ENCODE data around the gene EMP1. TPM values are rescaled to one million over a fixed set of nuclear protein-coding genes. Genes with fewer than 3 reads are reported as not detected.
A peak's percentile ranks its signal among the peaks of the same experiment; 100 is the strongest.

Gene EMP1, protein sequence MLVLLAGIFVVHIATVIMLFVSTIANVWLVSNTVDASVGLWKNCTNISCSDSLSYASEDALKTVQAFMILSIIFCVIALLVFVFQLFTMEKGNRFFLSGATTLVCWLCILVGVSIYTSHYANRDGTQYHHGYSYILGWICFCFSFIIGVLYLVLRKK
- 100 to 1,000 TPM; 217 to 417 (median 356) TPM for total RNA-seq (2021; fragmentation: NEBNext Ultra II Directional; extraction: Animal tissue kit (Norgen Biotek cat#: 25700))
- long read RNA-seq, full-length matches to known transcripts = 15 of 32 reads
- long read RNA-seq, partial matches to known transcripts = 0 of 32 reads
- long read RNA-seq, other reads (novel, unspliced or antisense) = 17 of 32 reads

DNA sequence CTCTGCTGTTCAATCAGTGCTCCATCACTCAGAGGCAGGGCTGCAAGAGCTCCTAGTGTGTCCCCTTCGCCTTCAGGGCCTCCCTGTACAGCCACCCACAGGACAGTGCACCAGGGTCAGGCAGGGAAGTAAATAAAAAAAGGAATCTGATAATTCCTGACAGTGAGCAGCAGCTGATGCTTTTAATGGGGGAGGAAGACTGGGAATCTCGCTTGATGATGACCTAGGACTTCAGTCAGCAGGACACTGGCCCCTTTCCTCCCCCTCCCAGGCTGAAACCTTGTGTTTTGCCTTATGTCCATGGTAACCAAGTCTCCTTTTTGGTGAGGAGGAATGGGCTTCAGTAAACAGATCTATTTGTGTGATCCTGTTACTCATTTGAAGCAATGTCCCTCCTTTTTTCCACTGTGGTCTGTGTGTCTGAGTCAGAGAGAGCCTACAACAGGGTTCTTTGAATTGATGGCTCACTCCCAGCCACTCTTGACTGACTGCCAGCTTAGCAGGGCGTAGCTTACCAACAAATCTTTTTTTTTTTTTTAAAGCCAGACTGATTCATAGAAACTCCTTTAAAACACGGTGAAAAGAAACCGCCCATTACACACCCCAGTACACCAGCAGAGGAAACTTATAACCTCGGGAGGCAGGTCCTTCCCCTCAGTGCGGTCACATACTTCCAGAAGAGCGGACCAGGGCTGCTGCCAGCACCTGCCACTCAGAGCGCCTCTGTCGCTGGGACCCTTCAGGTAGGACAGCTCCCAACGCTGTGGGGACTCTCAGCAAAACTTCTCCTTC, at the start of gene EMP1:
Gene EMP1, plus strand, starts transcription at position 597 of the 792 bp plus-strand sequence. CDS start 14,785 bp downstream, outside the sequence.
- Mint-ChIP-seq H3K27me3 (ENCODE audit: insufficient read depth) (peaks cover 13% of the 10 kb centered on the region), H3K4me3 (peak within 1 kb of the TSS; percentile 98), H3K36me3 (ENCODE audit: low read depth) (peaks cover 46% of the 10 kb centered on the region), H3K4me1 (ENCODE audit: low read depth) (peaks cover 73% of the 10 kb centered on the region), H3K27ac (peak within 1 kb of the TSS; percentile 98), H3K9me3 (no peaks in the 10 kb centered on the region)
- TF ChIP-seq, protein P1, sequence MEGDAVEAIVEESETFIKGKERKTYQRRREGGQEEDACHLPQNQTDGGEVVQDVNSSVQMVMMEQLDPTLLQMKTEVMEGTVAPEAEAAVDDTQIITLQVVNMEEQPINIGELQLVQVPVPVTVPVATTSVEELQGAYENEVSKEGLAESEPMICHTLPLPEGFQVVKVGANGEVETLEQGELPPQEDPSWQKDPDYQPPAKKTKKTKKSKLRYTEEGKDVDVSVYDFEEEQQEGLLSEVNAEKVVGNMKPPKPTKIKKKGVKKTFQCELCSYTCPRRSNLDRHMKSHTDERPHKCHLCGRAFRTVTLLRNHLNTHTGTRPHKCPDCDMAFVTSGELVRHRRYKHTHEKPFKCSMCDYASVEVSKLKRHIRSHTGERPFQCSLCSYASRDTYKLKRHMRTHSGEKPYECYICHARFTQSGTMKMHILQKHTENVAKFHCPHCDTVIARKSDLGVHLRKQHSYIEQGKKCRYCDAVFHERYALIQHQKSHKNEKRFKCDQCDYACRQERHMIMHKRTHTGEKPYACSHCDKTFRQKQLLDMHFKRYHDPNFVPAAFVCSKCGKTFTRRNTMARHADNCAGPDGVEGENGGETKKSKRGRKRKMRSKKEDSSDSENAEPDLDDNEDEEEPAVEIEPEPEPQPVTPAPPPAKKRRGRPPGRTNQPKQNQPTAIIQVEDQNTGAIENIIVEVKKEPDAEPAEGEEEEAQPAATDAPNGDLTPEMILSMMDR (IDR thresholded peaks at IDR 0.05) = no peak
- peak; percentile 100 for DNase-seq

DNA sequence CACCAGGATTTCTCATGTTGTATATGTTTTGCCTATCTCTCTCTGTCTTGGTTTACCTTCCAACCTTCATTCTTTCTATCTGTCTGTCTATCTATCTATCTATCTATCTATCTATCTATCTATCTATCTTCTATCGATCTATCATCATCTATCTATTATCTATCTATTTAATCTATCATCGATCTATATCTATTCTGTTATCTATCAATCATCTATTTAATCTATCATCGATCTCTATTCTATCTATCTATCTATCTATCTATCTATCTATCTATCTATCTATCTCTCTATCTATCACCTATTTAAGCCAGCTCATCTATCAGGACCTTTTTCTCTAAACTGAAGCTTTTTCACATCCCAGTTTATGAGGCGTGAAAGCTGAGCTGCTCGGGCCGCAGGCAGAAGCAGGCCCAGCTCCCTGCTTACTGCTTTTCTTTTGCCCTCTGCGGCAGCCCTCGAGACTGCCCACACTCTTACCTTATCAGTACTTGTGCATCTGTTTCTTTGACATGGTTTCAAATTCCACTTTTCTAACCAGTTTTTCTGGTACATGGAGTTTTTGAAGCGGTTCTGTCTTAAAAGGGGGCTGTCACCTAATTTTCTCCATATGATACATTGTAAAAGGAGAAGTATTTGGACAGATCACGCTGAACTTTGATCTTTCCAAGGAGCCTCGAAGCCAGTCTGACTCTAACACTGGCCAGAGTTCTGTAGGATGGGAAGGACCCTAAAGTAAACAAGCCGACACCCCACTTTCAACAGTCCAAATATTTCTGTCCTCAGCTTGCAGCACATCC, 48.6 kb upstream of the EMP1 start:
- Mint-ChIP-seq H3K9me3 (no peaks in the 10 kb centered on the region), H3K36me3 (ENCODE audit: low read depth) (no peaks in the 10 kb centered on the region), H3K4me1 (ENCODE audit: low read depth) (peaks cover 8% of the 10 kb centered on the region; the same call in 1 of the 2 replicates), H3K4me3 (no peak overlapping the region), H3K27me3 (ENCODE audit: insufficient read depth) (no peaks in the 10 kb centered on the region), H3K27ac (no peak overlapping the region)
- DNase-seq = no peak
- TF ChIP-seq, protein P1 (IDR thresholded peaks at IDR 0.05) = no peak

DNA sequence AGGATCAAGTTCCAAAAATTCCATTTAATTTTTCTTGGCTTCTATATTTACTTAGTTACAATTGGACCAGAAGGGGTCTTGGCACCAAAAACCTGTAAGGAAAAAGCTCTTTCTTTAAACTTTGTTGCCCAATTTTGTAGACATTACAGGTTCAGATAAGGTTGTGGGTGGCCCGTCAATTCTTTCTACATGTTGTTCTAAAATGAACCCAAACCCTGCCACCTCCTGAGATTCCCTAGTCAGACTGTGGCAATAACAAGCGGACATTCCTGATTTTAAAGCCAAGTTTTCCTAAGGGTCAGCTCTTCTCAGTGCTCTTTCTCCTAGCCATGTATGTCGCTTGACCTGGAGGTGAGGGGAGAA, 48.1 kb upstream of the EMP1 start:
- H3K4me3 Mint-ChIP-seq = no peak overlapping the region
- no peak overlapping the region for H3K27ac Mint-ChIP-seq
- TF ChIP-seq, protein P1 (IDR thresholded peaks at IDR 0.05) = no peak
- no peaks in the 10 kb centered on the region for H3K9me3 Mint-ChIP-seq
- H3K4me1 Mint-ChIP-seq (ENCODE audit: low read depth) = peaks cover 9% of the 10 kb centered on the region
- no peak for DNase-seq
- no peaks in the 10 kb centered on the region for H3K36me3 Mint-ChIP-seq (ENCODE audit: low read depth)
- H3K27me3 Mint-ChIP-seq (ENCODE audit: insufficient read depth) = no peaks in the 10 kb centered on the region

DNA sequence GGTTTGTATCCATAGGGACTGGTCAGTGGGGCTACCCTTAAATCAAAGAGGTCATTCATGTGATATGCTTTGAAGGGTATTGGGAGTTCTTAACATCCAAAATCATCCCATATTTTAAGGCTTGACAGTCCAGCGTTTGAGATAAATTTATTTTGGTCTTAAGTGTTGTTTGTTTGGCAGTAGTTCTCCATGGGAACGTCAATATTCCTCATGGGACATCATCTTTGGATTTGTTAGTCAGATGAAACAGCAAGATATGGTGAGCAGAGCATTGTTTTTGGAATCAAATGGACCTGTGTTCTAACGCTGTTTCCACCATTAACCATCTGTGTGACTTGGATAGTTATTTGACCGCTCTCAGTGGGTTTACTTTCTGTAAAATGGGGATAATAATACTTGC, 47.1 kb upstream of the EMP1 start:
- no peaks in the 10 kb centered on the region for H3K27me3 Mint-ChIP-seq (ENCODE audit: insufficient read depth)
- TF ChIP-seq, protein P1 (IDR thresholded peaks at IDR 0.05) = no peak
- no peak overlapping the region for H3K4me3 Mint-ChIP-seq
- no peaks in the 10 kb centered on the region for H3K9me3 Mint-ChIP-seq
- H3K36me3 Mint-ChIP-seq (ENCODE audit: low read depth) = no peaks in the 10 kb centered on the region
- peaks cover 13% of the 10 kb centered on the region for H3K4me1 Mint-ChIP-seq (ENCODE audit: low read depth)
- no peak for DNase-seq
- H3K27ac Mint-ChIP-seq = no peak overlapping the region

DNA sequence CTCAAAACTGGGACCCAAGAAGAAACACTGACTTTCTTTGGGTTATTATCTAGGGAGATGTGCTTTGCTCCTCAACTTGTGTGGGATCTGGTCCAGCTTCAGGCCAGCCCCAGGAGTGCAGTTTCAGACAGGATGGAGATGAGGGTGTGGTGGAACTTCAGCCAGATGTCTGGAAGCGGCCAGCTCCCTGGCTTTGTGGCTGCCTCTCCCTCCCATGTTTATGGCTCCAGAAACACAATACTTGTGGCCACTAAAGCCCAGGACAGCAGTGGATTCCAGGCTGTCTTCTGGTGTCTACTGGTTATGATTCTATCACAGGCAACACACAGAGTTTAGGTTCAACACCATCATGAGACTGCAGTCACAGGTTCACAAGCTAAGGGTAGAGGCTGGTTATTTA, 44.2 kb upstream of the EMP1 start:
- H3K4me1 Mint-ChIP-seq (ENCODE audit: low read depth) = peaks cover 14% of the 10 kb centered on the region
- H3K27me3 Mint-ChIP-seq (ENCODE audit: insufficient read depth) = no peaks in the 10 kb centered on the region
- no peak for DNase-seq
- H3K27ac Mint-ChIP-seq = no peak overlapping the region
- H3K36me3 Mint-ChIP-seq (ENCODE audit: low read depth) = no peaks in the 10 kb centered on the region
- TF ChIP-seq, protein P1 (IDR thresholded peaks at IDR 0.05) = no peak
- H3K4me3 Mint-ChIP-seq = no peak overlapping the region
- H3K9me3 Mint-ChIP-seq = no peaks in the 10 kb centered on the region
